HG03135 (cell line): ENCODE results near the gene GRB2.
"Not testable (repeated sequence)": the region's sequence is repeated elsewhere in the genome, so short reads cannot be mapped to it uniquely, and the experiment has no call there.

Experiments used
- ATAC-seq: cut with Tn5 transposase; IDR thresholded peaks from one replicate; pipeline ENCODE4 v1.9.1; 2021; ENCODE audit warnings: mild to moderate bottlenecking, moderate library complexity; ENCODE audit not compliant: unreplicated experiment

GRB2 gene

DNA sequence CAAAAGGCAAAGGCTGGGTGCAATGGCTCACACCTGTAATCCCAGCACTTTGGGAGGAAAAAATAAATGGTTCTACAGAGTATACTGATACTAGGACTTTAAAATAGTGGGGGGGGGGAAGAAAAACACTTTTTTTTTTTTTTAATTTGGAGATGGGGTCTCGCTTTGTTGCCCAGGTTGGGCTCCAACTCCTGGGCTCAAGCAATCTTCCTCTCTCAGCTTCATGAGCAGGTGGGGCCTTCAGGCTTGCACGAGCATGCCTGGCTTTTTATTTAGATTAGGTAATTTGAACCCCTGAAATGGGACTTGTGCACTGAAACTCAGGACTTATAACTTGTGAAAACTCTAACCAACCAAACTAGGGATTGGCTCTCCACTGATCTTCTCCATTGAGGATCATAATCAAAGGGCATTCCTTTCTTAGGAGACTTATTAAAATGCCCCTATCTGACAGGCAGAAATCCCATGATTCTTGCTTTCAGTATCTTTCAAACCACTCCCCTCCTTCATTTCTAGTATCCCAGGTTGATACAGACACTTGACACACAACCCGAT lies 16.9 kb downstream of the GRB2 start:
- no peak for ATAC-seq

DNA sequence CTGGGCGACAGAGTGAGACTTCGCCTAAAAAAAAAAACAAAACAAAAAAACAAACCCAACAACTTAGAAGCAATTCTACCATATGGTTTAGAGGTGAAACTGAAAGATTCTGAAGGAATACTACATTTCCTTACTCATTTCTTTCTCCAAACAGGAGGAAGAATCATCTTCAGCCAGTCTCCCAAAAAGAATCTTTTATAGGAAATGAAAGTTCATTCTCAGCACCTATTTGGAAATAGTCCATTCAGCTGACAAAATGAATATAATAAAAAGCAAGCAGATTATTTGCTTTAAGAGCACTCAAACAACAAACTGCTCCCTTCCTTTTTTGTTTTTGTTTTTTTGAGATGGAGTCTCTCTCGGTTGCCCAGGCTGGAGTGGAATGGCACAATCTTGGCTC lies 17.7 kb downstream of the GRB2 start:
- no peak for ATAC-seq

DNA sequence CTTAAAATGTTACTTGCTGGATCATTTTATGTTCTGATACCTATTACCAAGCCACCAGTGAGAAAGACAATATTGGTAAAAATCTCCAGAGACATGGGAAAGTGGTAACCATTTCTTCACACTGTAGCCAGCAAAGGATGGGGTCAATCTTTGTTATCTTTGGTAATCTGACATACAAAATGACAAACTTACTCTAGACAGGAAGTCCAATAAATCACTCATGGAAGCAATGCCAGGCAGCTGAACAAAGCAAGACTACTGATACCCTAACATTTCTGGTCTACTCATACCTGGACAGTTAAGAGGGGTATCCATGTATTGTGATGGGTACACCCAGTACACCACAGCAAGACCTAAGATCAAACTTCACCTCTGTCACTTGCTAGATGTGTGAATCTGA lies 19.0 kb downstream of the GRB2 start:
- ATAC-seq = no peak

DNA sequence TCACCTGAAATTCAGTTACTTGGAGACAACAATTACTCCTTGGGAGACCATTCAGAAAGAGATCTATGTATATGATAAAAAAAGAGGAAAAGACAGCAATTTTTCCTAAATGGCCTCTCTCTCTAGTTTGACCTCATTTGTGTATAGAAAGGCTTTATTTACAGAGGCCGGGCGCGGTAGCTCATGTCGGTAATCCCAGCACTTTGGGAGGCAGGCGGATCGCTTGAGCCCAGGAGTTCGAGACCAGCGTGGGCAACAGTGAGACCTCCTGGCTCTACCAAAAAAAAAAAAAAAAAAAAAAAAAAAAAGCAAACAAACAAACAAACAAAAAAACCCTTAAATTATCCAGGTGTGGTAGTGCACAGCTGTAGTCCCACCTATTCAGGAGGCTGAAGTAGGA lies 20.7 kb downstream of the GRB2 start:
- ATAC-seq = no peak

DNA sequence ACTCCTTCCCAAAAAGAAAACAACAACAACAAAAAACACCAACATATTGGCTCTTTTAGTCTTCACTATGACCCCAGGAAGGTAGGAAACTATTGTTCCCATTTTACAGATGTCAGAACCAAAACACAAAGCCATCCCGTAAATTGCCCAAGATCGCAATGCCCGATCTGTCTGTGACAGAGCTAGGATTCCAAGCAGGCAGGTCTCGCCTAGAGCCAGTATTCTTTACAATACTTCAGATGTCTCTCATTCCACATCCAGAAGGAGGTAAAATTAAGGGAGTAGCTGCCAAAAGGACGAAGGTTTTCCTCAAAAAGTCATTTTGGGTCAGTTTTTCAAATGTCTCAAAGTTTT lies 21.7 kb downstream of the GRB2 start:
- ATAC-seq = no peak

DNA sequence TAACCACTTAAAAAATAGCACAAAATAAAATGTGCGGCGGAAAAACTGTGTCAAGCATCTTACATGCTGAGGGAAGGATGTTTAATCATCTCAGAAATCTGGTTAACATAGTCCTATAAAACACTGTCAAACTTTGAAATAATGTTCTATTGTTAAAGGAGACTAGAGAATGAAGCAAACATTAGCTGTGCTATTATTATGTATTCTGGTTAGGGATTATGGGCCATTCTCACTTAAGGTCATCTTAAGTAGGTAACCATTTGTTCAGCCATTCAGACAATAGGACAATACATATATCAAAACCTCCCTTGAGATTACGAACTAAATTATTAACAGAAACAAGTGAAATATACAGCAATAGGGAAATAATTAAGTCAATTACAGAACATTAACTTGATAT lies 24.7 kb downstream of the GRB2 start:
- no peak for ATAC-seq

DNA sequence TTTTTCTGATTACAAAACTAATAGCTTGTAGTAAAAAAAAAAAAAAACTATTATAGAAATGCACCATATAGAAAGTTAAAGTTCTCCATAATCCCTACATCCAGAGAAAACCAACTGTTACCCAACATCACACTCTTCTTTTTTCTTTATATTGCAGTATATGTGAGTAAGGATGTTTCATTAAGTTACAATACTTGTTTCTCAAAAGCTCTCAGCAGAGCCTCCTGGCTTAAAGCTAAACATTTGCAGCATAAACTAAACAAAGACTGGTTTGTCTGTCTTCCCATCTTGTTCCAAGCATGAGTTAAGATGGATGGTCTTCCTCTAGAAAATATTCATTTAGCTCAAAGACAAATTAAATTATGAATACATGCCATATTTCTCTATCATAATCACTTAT lies 25.2 kb downstream of the GRB2 start:
- no peak for ATAC-seq

DNA sequence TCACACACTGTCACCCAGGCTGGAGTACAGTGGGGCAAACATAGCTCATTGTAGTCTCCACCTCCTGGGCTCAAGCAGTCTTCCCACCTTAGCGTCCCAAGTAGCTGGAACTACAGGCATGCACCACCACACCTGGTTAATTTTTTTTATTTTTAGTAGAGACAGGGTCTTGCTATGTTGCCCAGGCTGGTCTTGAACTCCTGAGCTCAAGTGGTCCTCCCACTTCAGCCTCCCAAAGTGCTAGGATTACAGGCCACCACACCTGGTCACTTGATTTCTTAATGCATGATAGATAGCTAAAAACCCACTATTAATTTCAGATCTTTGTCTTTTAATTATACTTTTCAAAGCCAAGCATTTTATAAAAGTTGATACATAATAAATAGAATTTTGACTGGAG lies 26.1 kb downstream of the GRB2 start:
- not testable (repeated sequence) for ATAC-seq

DNA sequence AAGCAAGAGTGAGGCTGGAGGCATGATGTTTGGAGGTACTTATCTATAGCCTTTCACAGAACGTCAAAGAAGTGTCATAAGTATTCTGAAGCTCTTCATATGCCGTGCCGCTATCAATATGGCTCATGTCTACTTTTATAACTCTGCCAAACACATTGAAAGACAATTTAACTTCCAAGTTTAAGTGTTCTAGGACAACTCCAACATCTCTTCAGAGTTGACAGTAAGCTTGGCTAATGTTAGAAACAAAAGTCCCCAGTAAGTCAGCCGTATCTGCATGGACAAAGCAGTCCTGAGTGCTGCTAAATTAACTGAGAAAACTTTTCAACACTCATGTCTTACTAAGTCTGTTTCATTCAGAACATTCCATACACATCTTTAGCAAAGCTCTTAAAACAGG lies 32.2 kb downstream of the GRB2 start:
- ATAC-seq = no peak

DNA sequence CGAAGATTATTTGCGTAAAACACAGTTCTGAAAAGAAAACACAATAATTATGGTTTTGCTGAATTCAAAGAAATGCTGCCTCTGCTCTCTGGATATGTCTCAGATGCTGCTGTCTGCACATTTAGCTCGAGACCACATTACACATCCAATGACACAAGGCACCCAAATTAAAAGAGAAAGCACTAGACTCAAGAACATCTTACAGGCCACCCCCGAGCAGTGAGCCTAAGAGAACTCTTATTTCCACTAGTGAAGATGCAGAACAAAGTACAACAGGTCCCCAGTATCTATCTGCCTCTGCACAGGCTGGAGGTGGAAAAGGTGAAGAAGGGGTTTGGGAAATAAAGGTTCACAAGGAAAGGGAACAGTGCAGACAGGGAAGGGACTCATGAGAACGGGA lies 33.5 kb downstream of the GRB2 start:
- no peak for ATAC-seq

DNA sequence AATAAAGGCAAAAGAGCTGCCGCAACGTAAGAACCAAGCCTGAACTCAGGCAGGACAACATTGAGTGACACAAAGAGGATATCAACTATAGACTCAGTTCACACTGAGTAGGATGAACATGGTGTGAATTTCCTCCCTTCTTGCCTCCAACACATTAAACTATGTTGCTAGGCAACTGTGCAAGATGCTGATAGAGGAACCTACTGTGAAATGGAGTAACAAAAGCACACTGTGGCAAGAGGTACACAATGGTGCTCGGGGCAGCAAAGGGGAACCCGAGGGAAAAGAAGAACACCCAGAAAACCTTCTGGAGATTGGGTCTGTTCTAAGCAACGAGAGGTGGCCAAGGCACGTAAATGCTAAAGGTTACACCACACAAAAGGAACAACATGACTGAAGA lies 34.1 kb downstream of the GRB2 start:
- ATAC-seq = no peak

DNA sequence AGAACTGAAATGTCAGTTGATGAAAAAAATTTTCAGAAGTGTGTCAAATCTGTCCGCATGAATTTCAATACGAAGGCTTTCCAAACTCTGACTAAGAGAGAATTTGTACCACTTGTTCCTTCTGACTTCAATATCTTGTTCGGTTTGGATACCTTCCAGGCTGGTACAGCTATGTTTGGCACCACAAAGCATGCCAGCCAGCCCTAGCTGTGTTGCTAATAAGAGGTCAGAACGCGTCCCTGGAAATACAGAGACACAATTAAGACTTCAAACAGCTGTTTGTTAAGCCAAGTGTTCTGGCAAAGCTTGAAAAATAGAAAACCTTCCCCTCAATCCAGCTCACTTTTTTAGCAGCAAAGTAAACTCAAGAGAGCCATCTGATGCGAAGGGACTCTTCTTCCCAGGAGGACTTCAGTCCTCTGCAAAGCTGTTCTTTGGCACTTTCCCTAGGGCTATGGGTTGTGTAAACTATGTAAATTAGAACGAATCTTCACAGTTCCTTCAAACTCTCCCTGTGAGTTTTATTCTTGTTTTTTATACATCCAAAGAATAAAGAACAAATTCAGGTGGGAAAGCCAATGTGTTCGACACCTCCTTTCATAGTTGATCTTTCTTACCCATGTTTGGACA lies 35.1 kb downstream of the GRB2 start:
- ATAC-seq = no peak

DNA sequence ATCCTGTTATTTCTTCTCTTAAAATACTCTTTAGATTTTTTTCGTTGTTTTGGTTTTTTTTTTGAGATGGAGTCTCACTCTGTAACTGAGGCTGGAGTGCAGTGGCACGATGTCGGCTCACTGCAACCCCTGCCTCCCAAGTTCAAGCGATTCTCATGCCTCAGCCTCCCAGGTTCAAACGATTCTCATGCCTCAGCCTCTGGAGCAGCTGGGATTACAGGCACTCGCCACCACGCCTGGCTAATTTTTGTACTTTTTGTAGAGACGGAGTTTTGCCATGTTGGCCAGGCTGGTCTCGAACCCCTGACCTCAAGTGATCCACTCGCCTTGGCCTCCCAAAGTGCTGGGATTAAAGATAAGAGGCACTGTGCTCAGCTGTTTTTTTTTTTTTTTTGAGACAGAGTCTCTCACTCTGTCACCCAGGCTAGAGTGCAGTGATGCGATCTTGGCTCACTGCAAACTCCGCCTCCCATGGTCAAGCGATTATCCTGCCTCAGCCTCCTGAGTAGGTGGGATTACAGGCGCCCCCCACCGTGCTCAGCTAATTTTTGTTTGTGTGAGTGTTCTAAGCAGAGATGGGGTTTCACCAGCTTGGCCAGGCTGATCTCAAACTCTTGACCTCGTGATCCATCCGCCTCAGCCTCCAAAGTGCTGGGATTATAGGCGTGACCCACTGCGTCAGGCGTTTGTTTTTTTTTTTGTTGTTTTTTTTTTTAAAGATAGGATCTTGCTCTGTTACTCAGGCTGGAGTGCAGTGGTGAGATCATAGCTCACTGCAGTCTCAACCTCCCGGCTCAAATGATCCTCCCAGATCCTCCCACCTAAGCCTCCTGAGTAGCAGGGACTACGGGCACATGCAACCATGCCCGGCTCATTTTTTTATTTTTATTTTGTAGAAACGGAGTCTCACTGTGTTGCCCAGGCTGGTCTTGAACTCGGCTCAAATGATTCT lies 37.4 kb downstream of the GRB2 start:
- not testable (repeated sequence) for ATAC-seq

DNA sequence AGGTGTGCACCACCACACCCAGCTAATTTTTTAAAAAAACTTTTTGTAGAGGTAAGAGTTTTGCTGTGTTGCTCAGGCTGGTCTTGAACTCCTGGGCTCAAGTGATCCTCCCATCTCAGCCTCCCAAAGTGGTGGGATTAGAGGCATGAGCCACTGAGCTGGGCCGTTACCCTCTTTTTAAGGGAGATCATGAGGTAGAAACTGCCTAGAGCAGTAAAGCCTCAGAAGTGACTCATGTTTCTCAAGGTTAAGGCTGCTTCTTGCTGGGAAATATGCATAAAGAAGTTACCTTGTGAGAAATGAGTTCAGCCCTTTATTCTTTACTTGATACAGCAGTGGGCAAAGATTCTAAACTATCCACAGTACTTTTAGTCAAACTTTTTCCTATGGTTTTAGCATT lies 38.2 kb downstream of the GRB2 start:
- ATAC-seq = no peak

DNA sequence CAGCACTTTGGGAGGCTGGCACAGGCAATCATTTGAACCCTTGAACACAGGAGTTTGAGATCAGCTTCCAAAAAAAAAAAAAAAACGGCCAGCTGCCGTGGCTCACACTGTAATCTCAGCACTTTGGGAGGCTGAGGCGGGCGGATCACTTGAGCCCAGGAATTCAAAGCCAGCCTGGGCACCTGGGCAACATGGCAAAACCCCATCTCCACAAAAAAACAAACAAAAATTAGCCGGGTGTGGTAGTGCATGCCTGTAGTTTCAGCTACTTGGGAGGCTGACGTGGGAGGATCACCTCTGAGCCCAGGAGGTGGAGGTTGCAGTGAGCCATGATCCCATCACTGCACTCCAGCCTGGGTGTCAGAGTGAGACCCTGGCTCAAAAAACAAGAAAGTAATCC lies 39.0 kb downstream of the GRB2 start:
- no peak for ATAC-seq

DNA sequence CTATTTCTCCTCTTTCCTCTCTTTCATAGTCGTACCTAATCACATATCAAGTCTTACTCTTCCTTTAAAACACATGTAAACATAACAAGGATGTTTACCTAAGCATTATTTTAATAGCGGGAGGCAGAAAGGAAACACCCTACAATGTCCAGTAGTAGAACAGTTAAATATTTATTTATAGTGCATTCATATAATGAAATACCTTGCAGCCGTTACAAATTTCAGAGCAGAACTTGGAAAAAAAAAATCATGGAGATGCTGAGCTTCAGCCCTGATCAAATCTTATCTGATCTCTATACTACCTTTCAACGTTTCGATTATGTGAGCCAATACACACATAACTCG lies 39.6 kb downstream of the GRB2 start:
- ATAC-seq = no peak

DNA sequence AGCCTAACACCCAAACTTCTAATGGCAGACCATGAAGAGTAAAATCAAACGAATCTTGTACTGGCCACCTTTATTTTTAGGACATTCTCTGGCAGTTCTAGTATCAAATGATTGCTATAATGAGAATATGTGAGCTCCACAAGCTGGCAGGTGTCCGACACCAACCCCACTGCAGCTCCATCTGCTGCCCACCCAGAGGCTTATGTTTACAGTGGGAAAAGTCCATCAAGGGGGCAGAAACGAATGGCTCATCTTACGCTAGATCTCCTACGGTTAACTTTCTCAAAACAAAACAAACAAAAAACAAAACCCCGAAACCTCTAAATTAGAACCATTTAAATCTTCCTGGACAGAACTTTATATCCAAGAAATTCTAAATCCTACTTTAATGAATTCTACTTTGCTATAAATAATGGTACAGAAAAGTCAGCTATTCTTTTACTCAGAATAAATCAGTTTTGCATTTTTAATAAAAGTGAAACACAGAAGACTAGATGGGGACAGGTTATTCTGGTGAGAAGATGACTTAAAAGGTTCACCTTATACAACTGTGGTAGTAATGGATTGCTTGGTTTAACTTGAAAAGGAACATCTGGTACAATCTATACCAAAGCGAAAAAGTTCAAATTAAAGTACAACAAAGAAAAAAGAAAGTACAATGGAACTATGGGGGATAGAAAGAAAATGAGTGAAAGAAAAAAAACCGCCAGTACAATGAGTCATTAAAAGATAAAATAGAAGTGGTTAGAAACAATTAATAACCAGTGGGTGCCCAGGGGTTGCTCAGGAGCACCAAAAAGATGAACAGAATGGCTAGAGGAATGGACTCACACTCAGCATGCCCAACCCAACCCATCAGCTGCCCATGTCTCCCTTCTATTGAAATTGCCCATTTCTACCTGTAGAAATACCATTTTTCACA lies 40.2 kb downstream of the GRB2 start:
- ATAC-seq = no peak

DNA sequence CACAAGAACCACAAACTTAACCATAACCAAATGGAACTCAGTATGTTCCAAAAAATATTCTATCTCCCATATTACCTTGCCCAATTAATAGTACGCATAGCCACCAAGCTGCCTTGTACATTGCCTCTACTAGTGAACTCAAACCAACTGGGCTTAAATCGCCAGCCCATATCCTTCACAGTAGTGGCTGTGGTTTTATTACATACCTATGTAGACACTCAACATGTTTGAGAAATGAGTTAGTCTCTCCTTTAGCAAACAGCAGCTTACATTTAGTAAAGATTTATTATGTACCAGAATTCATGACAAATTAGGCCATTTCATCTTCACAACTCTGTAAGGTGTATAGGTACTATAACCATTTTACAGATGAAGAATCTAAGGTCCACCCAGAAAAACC lies 41.4 kb downstream of the GRB2 start:
- ATAC-seq = no peak

DNA sequence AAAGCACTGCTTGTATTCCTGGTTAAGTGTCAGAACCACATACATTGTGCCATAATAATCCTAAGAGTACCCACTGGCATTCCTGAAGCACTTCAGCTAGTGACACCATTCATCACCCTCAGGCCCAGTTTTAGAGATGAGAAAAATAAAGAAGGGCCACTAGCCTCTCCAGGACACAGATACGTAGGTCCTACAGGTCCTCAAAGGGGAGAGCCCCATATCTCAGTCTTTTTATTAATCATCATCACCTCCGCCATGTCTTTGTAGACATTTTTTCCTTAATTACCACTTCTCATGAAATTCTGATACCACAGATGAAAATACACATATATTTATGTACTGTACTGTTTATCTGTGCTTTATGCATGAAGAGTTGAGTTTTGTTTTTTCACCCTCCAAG lies 43.5 kb downstream of the GRB2 start:
- ATAC-seq = no peak

DNA sequence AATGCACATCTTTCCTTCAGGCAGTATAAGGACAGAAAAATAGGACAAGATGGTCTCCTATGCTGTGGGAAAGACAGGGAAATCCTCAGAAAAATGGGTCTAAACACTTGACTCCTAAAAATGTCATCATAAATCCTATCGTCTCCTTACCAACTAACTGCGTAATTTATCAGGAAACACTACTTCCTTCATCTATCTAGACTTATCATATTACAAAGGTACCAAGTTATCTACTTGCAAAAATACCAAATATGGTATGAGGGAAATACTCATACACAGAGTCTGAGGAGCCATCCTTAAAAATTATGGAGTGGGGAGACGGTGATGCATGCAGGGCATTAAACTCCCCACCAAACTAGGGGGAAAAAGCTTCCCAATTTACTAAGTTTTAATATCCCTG lies 44.1 kb downstream of the GRB2 start:
- ATAC-seq = no peak

DNA sequence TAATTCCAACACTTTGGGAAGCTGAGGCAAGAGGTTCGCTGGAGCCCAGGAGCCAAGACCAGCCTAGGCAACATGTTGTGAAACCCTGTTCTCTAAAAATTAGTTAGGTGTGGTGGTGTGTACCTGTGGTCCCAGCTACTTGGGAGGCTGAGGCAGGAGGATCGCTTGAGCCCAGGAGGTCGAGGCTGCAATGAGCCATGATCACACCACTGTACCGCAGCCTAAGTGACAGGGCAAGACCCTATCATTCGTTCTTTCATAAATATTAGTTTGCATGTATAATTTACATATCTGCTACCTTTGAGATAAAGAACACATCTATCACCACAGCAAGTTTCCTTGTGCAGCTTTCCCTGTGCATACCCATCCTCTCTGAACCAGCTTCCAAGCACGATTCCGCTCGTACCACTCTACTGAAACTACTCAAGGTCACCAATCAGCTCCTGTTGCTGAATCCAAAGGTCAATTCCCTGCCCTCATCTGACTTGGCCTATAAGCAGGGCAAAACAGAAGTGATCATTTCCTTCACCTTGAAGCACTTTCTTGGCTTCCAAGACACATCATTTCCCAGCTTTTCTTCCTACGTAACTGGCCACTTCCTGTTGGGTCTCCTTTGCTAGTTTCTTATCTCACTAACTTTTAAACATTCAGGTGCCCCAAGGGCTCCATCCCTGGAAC lies 49.1 kb downstream of the GRB2 start:
- no peak for ATAC-seq
